Measurements from ENCODE around the gene GABBR2. TPM values are rescaled to one million over a fixed set of nuclear protein-coding genes. Genes with fewer than 3 reads are reported as not detected.
A peak's percentile ranks its signal among the peaks of the same experiment; 100 is the strongest.

The GABBR2 gene
- polyA plus RNA-seq, 4 donors: 0.09 to 1.4 (median 0.71) TPM; not detected in 1

GRCh38 chr9:98256756-98257155 is 452.0 kb downstream of the GABBR2 start:
- WGBS, 3 donors: 2 to 10% (median 6%) methylated on average over 12 of the region's 12 CpGs
- peak overlapping the region; percentile 92 to 100 (median 92) for H3K27ac ChIP-seq (ENCODE audit: low read depth in 1 of 3, low read length in 2 of 3)

GRCh38 chr9:98255578-98256296 is 453.0 kb downstream of the GABBR2 start, which contains the start of gene TBC1D2:
Gene TBC1D2, minus strand, starts transcription at chr9:98255649. Its CDS starts 108 bp downstream, at chr9:98255541.
- peaks cover 0 to 12% (median 4%) of the 10 kb centered on the region in 3 donors for H3K4me1 ChIP-seq (ENCODE audit: control insufficient read depth in 3 of 3, insufficient read depth in 2 of 3, low read depth in 1 of 3, low read length in 2 of 3)
- H3K4me3 ChIP-seq (ENCODE audit: low read depth in 1 of 3, low read length in 3 of 3): peak within 1 kb of the TSS; percentile 67 to 94 (median 92)
- H3K36me3 ChIP-seq (ENCODE audit: control insufficient read depth in 3 of 3, insufficient read depth in 2 of 3, low read depth in 1 of 3, low read length in 3 of 3): peaks cover 0 to 15% (median 2%) of the 10 kb centered on the region in 3 donors
- FAIRE-seq (no peak), DNase-seq (peak; percentile 95 to 99)
- no peaks in the 10 kb centered on the region for H3K9me3 ChIP-seq (ENCODE audit: control insufficient read depth in 2 of 2, insufficient read depth in 1 of 2, low read depth in 1 of 2, low read length in 1 of 2)
- H3K27me3 ChIP-seq (ENCODE audit: control insufficient read depth in 3 of 3, insufficient read depth in 3 of 3, low read length in 3 of 3): no peaks in the 10 kb centered on the region
- 0 to 1% (median 0%) methylated on average over 49 to 64 of the region's 64 CpGs for WGBS, 3 donors
- H3K27ac ChIP-seq (ENCODE audit: low read depth in 1 of 3, low read length in 2 of 3): peak within 1 kb of the TSS; percentile 92 to 100 (median 92)

More at GRCh38 chr9:98256756-98257155, 452.0 kb downstream of the GABBR2 start:
- DNase-seq: peak in 1 of 2 donors; percentile 57
- Histone ChIP-seq H3K27me3 (ENCODE audit: control insufficient read depth in 3 of 3, insufficient read depth in 3 of 3, low read length in 3 of 3) (no peaks in the 10 kb centered on the region), H3K4me1 (ENCODE audit: control insufficient read depth in 3 of 3, insufficient read depth in 2 of 3, low read depth in 1 of 3, low read length in 2 of 3) (peaks cover 0 to 12% (median 4%) of the 10 kb centered on the region in 3 donors), H3K4me3 (ENCODE audit: low read depth in 1 of 3, low read length in 3 of 3) (peak overlapping the region in 2 of 3 donors; percentile 92 to 94), H3K9me3 (ENCODE audit: control insufficient read depth in 2 of 2, insufficient read depth in 1 of 2, low read depth in 1 of 2, low read length in 1 of 2) (no peaks in the 10 kb centered on the region), H3K36me3 (ENCODE audit: control insufficient read depth in 3 of 3, insufficient read depth in 2 of 3, low read depth in 1 of 3, low read length in 3 of 3) (peaks cover 0 to 10% (median 0%) of the 10 kb centered on the region in 3 donors)
- no peak for FAIRE-seq

- 1 to 2% (median 2%) methylated on average over 36 of the region's 36 CpGs for WGBS, 3 donors
- no peaks in the 10 kb centered on the region for H3K27me3 ChIP-seq (ENCODE audit: control insufficient read depth in 3 of 3, insufficient read depth in 3 of 3, low read length in 3 of 3)
- FAIRE-seq (no peak), DNase-seq (no peak)
- peaks cover 0 to 12% (median 4%) of the 10 kb centered on the region in 3 donors for H3K4me1 ChIP-seq (ENCODE audit: control insufficient read depth in 3 of 3, insufficient read depth in 2 of 3, low read depth in 1 of 3, low read length in 2 of 3)
- peak overlapping the region; percentile 69 to 92 (median 89) for H3K27ac ChIP-seq (ENCODE audit: low read depth in 1 of 3, low read length in 2 of 3)
- H3K9me3 ChIP-seq (ENCODE audit: control insufficient read depth in 2 of 2, insufficient read depth in 1 of 2, low read depth in 1 of 2, low read length in 1 of 2): no peaks in the 10 kb centered on the region
- peak overlapping the region; percentile 67 to 94 (median 92) for H3K4me3 ChIP-seq (ENCODE audit: low read depth in 1 of 3, low read length in 3 of 3)
- H3K36me3 ChIP-seq (ENCODE audit: control insufficient read depth in 3 of 3, insufficient read depth in 2 of 3, low read depth in 1 of 3, low read length in 3 of 3): peaks cover 0 to 22% (median 2%) of the 10 kb centered on the region in 3 donors
Observed at GRCh38 chr9:98255061-98255577, 453.6 kb downstream of the GABBR2 start.

GRCh38 chr9:98254228-98255060 is 454.3 kb downstream of the GABBR2 start:
- Histone ChIP-seq H3K9me3 (ENCODE audit: control insufficient read depth in 2 of 2, insufficient read depth in 1 of 2, low read depth in 1 of 2, low read length in 1 of 2) (no peaks in the 10 kb centered on the region), H3K4me3 (ENCODE audit: low read depth in 1 of 3, low read length in 3 of 3) (peak overlapping the region; percentile 67 to 94 (median 92)), H3K27ac (ENCODE audit: low read depth in 1 of 3, low read length in 2 of 3) (peak overlapping the region in 2 of 3 donors; percentile 69 to 89), H3K4me1 (ENCODE audit: control insufficient read depth in 3 of 3, insufficient read depth in 2 of 3, low read depth in 1 of 3, low read length in 2 of 3) (peaks cover 0 to 12% (median 4%) of the 10 kb centered on the region in 3 donors), H3K27me3 (ENCODE audit: control insufficient read depth in 3 of 3, insufficient read depth in 3 of 3, low read length in 3 of 3) (no peaks in the 10 kb centered on the region), H3K36me3 (ENCODE audit: control insufficient read depth in 3 of 3, insufficient read depth in 2 of 3, low read depth in 1 of 3, low read length in 3 of 3) (peaks cover 0 to 26% (median 4%) of the 10 kb centered on the region in 3 donors)
- 12 to 43% (median 24%) methylated on average over 5 of the region's 5 CpGs for WGBS, 3 donors
- DNase-seq: peak in 1 of 2 donors; percentile 60
- no peak for FAIRE-seq

GRCh38 chr9:98253565-98253964 is 455.2 kb downstream of the GABBR2 start:
- Histone ChIP-seq H3K36me3 (ENCODE audit: control insufficient read depth in 3 of 3, insufficient read depth in 2 of 3, low read depth in 1 of 3, low read length in 3 of 3) (peaks cover 0 to 34% (median 8%) of the 10 kb centered on the region in 3 donors), H3K27ac (ENCODE audit: low read depth in 1 of 3, low read length in 2 of 3) (no peak overlapping the region), H3K9me3 (ENCODE audit: control insufficient read depth in 2 of 2, insufficient read depth in 1 of 2, low read depth in 1 of 2, low read length in 1 of 2) (no peaks in the 10 kb centered on the region), H3K27me3 (ENCODE audit: control insufficient read depth in 3 of 3, insufficient read depth in 3 of 3, low read length in 3 of 3) (no peaks in the 10 kb centered on the region), H3K4me1 (ENCODE audit: control insufficient read depth in 3 of 3, insufficient read depth in 2 of 3, low read depth in 1 of 3, low read length in 2 of 3) (peaks cover 0 to 18% (median 4%) of the 10 kb centered on the region in 3 donors), H3K4me3 (ENCODE audit: low read depth in 1 of 3, low read length in 3 of 3) (peak overlapping the region in 2 of 3 donors; percentile 92 to 94)
- DNase-seq (no peak), FAIRE-seq (no peak)
- 80 to 86% (median 85%) methylated on average over 3 of the region's 3 CpGs for WGBS, 3 donors

- H3K27me3 ChIP-seq (ENCODE audit: control insufficient read depth in 3 of 3, insufficient read depth in 3 of 3, low read length in 3 of 3): no peaks in the 10 kb centered on the region
- no peak for DNase-seq
- peaks cover 0 to 44% (median 8%) of the 10 kb centered on the region in 3 donors for H3K36me3 ChIP-seq (ENCODE audit: control insufficient read depth in 3 of 3, insufficient read depth in 2 of 3, low read depth in 1 of 3, low read length in 3 of 3)
- 87 to 90% (median 90%) methylated on average over 9 of the region's 9 CpGs for whole genome bisulfite sequencing, 3 donors
- H3K4me1 ChIP-seq (ENCODE audit: control insufficient read depth in 3 of 3, insufficient read depth in 2 of 3, low read depth in 1 of 3, low read length in 2 of 3): peaks cover 0 to 22% (median 4%) of the 10 kb centered on the region in 3 donors
- no peak overlapping the region for H3K27ac ChIP-seq (ENCODE audit: low read depth in 1 of 3, low read length in 2 of 3)
- H3K9me3 ChIP-seq (ENCODE audit: control insufficient read depth in 2 of 2, insufficient read depth in 1 of 2, low read depth in 1 of 2, low read length in 1 of 2): no peaks in the 10 kb centered on the region
- no peak overlapping the region for H3K4me3 ChIP-seq (ENCODE audit: low read depth in 1 of 3, low read length in 3 of 3)
- no peak for FAIRE-seq
Observed at GRCh38 chr9:98251551-98251950, 457.2 kb downstream of the GABBR2 start.

GRCh38 chr9:98249771-98250170 is 459.0 kb downstream of the GABBR2 start:
- 65 to 77% (median 70%) methylated on average over 2 of the region's 2 CpGs for WGBS, 3 donors
- H3K4me1 ChIP-seq (ENCODE audit: control insufficient read depth in 3 of 3, insufficient read depth in 2 of 3, low read depth in 1 of 3, low read length in 2 of 3): peaks cover 0 to 24% (median 4%) of the 10 kb centered on the region in 3 donors
- H3K27ac ChIP-seq (ENCODE audit: low read depth in 1 of 3, low read length in 2 of 3): no peak overlapping the region

More at GRCh38 chr9:98249771-98250170, 459.0 kb downstream of the GABBR2 start:
- Histone ChIP-seq H3K36me3 (ENCODE audit: control insufficient read depth in 3 of 3, insufficient read depth in 2 of 3, low read depth in 1 of 3, low read length in 3 of 3) (peaks cover 2 to 52% (median 8%) of the 10 kb centered on the region in 3 donors), H3K27me3 (ENCODE audit: control insufficient read depth in 3 of 3, insufficient read depth in 3 of 3, low read length in 3 of 3) (no peaks in the 10 kb centered on the region), H3K9me3 (ENCODE audit: control insufficient read depth in 2 of 2, insufficient read depth in 1 of 2, low read depth in 1 of 2, low read length in 1 of 2) (no peaks in the 10 kb centered on the region), H3K4me3 (ENCODE audit: low read depth in 1 of 3, low read length in 3 of 3) (no peak overlapping the region)
- DNase-seq (no peak), FAIRE-seq (no peak)
